Panc1 (cell line): ENCODE data around the gene MS4A15. TPM values are rescaled to one million over a fixed set of nuclear protein-coding genes. Genes with fewer than 3 reads are reported as not detected.

Experiments
- ATAC-seq: fragments of 200-7000 bp; cut with Tn5 transposase; 2 replicates; pipeline ENCODE4 v1.9.1; 2020; ENCODE audit warnings: mild to moderate bottlenecking, moderate library complexity
- BruUV-seq: library from RNA; stranded (reverse); fragments of 400-500 nt; replicated peaks from 2 replicates; lab custom pipeline; 2021; lab: Mats Ljungman, UMichigan
- CTCF ChIA-PET: fragments of 300-600 bp; sonication (Branson Sonifier 250); formaldehyde crosslinking; loops from one replicate; lab custom pipeline; 2022; ENCODE audit warnings: antibody characterized with exemption; lab: Charles Lee
- POLR2A ChIA-PET: fragments of 300-600 bp; sonication (Branson Sonifier 250); formaldehyde crosslinking; loops from one replicate; lab custom pipeline; 2022; ENCODE audit warnings: antibody characterized with exemption; lab: Charles Lee
- DNase-seq: peaks from one replicate; pipeline ENCODE4 v3.0.0-alpha.2; 2010; ENCODE audit warnings: low read depth, low spot score
- H3K27ac ChIP-seq: 2 replicates; pipeline ENCODE4 v1.5.1; 2011; ENCODE audit warnings: mild to moderate bottlenecking, low read length, inconsistent platforms
- H3K27me3 ChIP-seq: fragments of 200-500 bp; sonication (Bioruptor generic); 2 replicates; pipeline ENCODE4 v1.6.0; 2014; ENCODE audit warnings: low read length, inconsistent platforms; ENCODE audit not compliant: control insufficient read depth, insufficient read depth
- H3K36me3 ChIP-seq: fragments of 200-500 bp; sonication (Bioruptor generic); 2 replicates; pipeline ENCODE4 v1.5.1; 2014; ENCODE audit warnings: inconsistent platforms, mild to moderate bottlenecking, low read length, moderate library complexity; ENCODE audit not compliant: control insufficient read depth, insufficient read depth
- H3K4me1 ChIP-seq: 2 replicates; pipeline ENCODE4 v1.5.1; 2011; ENCODE audit warnings: inconsistent platforms, mild to moderate bottlenecking, low read length, moderate library complexity; ENCODE audit not compliant: control insufficient read depth, insufficient read depth
- H3K4me3 ChIP-seq, 2 experiments: 2 replicates each; pipeline ENCODE4 v1.5.1; 2011 to 2012; ENCODE audit warnings: low read depth in 2 of 2, low read length in 2 of 2, mild to moderate bottlenecking in 2 of 2, inconsistent platforms in 1 of 2, moderate library complexity in 1 of 2
- H3K9me3 ChIP-seq: fragments of 200-500 bp; sonication (Bioruptor generic); 2 replicates; pipeline ENCODE4 v1.5.1; 2014; ENCODE audit warnings: low read depth, mild to moderate bottlenecking, inconsistent platforms, low read length, moderate library complexity; ENCODE audit not compliant: control insufficient read depth, insufficient read depth
- POLR2AphosphoS5 ChIP-seq: IDR thresholded peaks from 2 replicates; pipeline ENCODE4 v1.6.1; 2012; ENCODE audit warnings: mild to moderate bottlenecking, low read depth, low read length, moderate library complexity
- SIN3A ChIP-seq: IDR thresholded peaks from 2 replicates; pipeline ENCODE4 v1.6.1; 2012; ENCODE audit warnings: low read depth, mild to moderate bottlenecking, low read length, moderate library complexity, borderline replicate concordance; ENCODE audit not compliant: insufficient read depth
- TCF7L2 ChIP-seq: IDR thresholded peaks from 2 replicates; pipeline ENCODE4 v1.6.1; 2011; ENCODE audit warnings: mild to moderate bottlenecking, low read depth, low read length, inconsistent platforms
- in situ Hi-C: cut with HindIII; loops from 2 replicates; pipeline ENCODE4 v1.10.0; 2016; ENCODE audit warnings: low sequenced_read_pairs, low pct_unique_long_range_greater_than_20kb
- intact Hi-C: fragments of 100-400 bp; cut with micrococcal nuclease; formaldehyde crosslinking; loops from one replicate; pipeline ENCODE4 v1.10.0; 2022; ENCODE audit not compliant: unreplicated experiment
- total RNA-seq: library from RNA; stranded (reverse); gene quantifications from one replicate; pipeline ENCODE4 v1.2.1, GENCODE V29; 2021; ENCODE audit not compliant: unreplicated experiment
- TF ChIP-seq, protein P1 (sequence below), 2 experiments: IDR thresholded peaks; 2 replicates each; pipeline ENCODE4 v1.6.1; 2011 to 2012; ENCODE audit warnings: low read depth in 2 of 2, control low read depth in 1 of 2, low read length in 1 of 2, mild to moderate bottlenecking in 1 of 2, moderate library complexity in 1 of 2; ENCODE audit not compliant: insufficient read depth in 1 of 2
- TF ChIP-seq, protein P2 (sequence below): fragments of 450-650 bp; IDR thresholded peaks from 2 replicates; pipeline ENCODE4 v1.5.1; 2017; ENCODE audit warnings: mild to moderate bottlenecking

The MS4A15 gene
- total RNA-seq, 1 experiment from 2014 or later, result not detected

DNA sequence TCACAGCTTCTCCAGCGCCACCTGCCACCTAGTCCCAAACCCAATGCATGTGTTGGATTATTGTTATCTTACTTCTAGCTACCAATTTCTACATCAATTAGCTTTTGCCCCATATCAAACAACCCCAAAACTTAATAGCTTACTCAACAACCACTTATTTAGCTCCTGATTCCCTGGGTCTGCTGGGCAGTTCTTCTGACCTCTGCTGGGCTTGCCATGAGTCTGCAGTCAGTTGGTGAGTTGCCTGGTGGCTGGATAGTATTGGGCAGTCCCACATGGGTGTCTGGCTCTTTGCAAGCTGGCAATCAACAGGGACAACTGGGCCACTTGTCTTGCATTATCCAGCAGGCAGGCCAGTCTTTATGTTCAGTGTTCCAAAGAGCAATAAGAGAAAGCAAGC lies 13.6 kb upstream of the MS4A15 start:
- no TSS peak for BruUV-seq
- in situ Hi-C loops (no loop called here), intact Hi-C loops (no loop called here)
- no peak overlapping the region for H3K4me3 ChIP-seq
- no peaks in the 10 kb centered on the region for H3K9me3 ChIP-seq
- ChIA-PET CTCF (interaction anchor here (0.9 kb wide), 1 partner anchor 20 kb away, joined by 3 read pairs; no protein-coding TSS in a partner anchor), POLR2A (no interaction called here)
- H3K4me1 ChIP-seq, result no peaks in the 10 kb centered on the region; the same call in 1 of the 2 replicates
- TF ChIP-seq, protein P1, sequence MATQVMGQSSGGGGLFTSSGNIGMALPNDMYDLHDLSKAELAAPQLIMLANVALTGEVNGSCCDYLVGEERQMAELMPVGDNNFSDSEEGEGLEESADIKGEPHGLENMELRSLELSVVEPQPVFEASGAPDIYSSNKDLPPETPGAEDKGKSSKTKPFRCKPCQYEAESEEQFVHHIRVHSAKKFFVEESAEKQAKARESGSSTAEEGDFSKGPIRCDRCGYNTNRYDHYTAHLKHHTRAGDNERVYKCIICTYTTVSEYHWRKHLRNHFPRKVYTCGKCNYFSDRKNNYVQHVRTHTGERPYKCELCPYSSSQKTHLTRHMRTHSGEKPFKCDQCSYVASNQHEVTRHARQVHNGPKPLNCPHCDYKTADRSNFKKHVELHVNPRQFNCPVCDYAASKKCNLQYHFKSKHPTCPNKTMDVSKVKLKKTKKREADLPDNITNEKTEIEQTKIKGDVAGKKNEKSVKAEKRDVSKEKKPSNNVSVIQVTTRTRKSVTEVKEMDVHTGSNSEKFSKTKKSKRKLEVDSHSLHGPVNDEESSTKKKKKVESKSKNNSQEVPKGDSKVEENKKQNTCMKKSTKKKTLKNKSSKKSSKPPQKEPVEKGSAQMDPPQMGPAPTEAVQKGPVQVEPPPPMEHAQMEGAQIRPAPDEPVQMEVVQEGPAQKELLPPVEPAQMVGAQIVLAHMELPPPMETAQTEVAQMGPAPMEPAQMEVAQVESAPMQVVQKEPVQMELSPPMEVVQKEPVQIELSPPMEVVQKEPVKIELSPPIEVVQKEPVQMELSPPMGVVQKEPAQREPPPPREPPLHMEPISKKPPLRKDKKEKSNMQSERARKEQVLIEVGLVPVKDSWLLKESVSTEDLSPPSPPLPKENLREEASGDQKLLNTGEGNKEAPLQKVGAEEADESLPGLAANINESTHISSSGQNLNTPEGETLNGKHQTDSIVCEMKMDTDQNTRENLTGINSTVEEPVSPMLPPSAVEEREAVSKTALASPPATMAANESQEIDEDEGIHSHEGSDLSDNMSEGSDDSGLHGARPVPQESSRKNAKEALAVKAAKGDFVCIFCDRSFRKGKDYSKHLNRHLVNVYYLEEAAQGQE (IDR thresholded peaks at IDR 0.05; ENCODE audit: insufficient read depth in 1 of 2, low read depth in 2 of 2, low read length in 1 of 2), result no peak
- TF ChIP-seq TCF7L2 (no peak), SIN3A (no peak), POLR2AphosphoS5 (no peak)
- TF ChIP-seq, protein P2, sequence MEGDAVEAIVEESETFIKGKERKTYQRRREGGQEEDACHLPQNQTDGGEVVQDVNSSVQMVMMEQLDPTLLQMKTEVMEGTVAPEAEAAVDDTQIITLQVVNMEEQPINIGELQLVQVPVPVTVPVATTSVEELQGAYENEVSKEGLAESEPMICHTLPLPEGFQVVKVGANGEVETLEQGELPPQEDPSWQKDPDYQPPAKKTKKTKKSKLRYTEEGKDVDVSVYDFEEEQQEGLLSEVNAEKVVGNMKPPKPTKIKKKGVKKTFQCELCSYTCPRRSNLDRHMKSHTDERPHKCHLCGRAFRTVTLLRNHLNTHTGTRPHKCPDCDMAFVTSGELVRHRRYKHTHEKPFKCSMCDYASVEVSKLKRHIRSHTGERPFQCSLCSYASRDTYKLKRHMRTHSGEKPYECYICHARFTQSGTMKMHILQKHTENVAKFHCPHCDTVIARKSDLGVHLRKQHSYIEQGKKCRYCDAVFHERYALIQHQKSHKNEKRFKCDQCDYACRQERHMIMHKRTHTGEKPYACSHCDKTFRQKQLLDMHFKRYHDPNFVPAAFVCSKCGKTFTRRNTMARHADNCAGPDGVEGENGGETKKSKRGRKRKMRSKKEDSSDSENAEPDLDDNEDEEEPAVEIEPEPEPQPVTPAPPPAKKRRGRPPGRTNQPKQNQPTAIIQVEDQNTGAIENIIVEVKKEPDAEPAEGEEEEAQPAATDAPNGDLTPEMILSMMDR, result no peak
- peaks cover 4% of the 10 kb centered on the region; the same call in 1 of the 2 replicates for H3K27me3 ChIP-seq
- no peak for DNase-seq
- H3K27ac ChIP-seq, result no peak overlapping the region
- ATAC-seq, result no peak
- no peaks in the 10 kb centered on the region for H3K36me3 ChIP-seq

DNA sequence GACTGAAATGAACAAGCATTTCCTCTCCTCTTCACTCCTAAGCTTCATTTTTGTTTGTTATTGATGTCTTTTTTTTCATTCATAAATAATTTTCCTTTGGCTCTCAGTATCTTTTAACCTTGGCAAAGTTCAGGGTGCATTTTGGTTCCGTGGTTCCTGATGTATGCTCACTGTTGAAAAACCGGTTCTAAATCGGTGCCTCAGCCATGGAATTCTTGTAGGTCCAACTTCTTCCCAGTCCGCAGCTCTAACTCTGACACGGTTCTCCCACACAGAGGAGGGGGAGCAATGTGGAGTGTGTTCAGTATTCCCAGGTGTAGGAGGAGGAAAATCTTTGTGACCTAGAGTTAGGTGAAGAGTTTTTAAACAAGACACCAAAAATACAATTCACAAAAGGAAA lies 12.6 kb upstream of the MS4A15 start:
- intact Hi-C loops (no loop called here), in situ Hi-C loops (no loop called here)
- Histone ChIP-seq H3K4me1 (no peaks in the 10 kb centered on the region; the same call in 1 of the 2 replicates), H3K27ac (no peak overlapping the region), H3K4me3 (no peak overlapping the region), H3K27me3 (peaks cover 4% of the 10 kb centered on the region; the same call in 1 of the 2 replicates), H3K9me3 (no peaks in the 10 kb centered on the region), H3K36me3 (no peaks in the 10 kb centered on the region)
- TF ChIP-seq POLR2AphosphoS5 (no peak), TCF7L2 (no peak), SIN3A (no peak)
- TF ChIP-seq, protein P1 (IDR thresholded peaks at IDR 0.05; ENCODE audit: insufficient read depth in 1 of 2, low read depth in 2 of 2, low read length in 1 of 2), result no peak
- TF ChIP-seq, protein P2, result no peak
- no TSS peak for BruUV-seq
- no peak for ATAC-seq
- ChIA-PET POLR2A (no interaction called here), CTCF (no interaction called here)
- no peak for DNase-seq
